Measurements from ENCODE around the gene TCP1. TPM values are rescaled to one million over a fixed set of nuclear protein-coding genes. Genes with fewer than 3 reads are reported as not detected.

Gene TCP1
- total RNA-seq, 1 experiment from 2014 or later = 528 TPM

DNA sequence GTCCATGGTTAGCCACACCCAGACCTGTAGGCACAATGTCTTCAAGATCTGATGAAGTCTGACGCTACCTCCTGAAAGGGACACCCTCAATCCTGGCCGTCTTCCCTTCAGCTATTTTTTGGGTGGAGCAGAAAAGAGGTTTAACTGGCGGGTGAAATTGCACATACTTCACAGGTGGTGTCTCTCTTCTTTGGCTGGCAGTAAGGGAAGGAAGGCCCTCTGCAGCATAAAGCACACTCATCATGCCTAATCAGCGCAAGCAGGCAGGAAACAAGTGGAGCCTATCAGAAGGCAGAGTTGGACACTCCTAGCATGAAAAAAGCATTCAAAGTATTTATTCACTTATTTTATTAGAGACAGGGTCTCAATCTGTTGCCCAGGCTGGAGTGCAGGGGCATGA is 43.5 kb upstream of the TCP1 start:
- TF ChIP-seq CTCF (conservative IDR thresholded peaks at IDR 0.05; ENCODE audit: low read depth, low read length) = no peak
- TF ChIP-seq EZH2 (IDR thresholded peaks at IDR 0.05; ENCODE audit: borderline replicate concordance, low read depth, low read length, poor library complexity, severe bottlenecking) = no peak
- no peak for DNase-seq (ENCODE audit: low spot score)
- Histone ChIP-seq H3K27ac (ENCODE audit: low read depth, low read length, poor library complexity, severe bottlenecking) (no peak overlapping the region), H3K36me3 (ENCODE audit: insufficient read depth, low read length, poor library complexity, severe bottlenecking) (no peaks in the 10 kb centered on the region), H3K9me3 (ENCODE audit: low read depth, low read length, poor library complexity, severe bottlenecking) (no peaks in the 10 kb centered on the region), H3K27me3 (replicated peaks; ENCODE audit: insufficient read depth, low read depth, low read length, poor library complexity) (no peaks in the 10 kb centered on the region), H3K4me1 (ENCODE audit: insufficient read depth, low read length, poor library complexity, severe bottlenecking) (peaks cover 27% of the 10 kb centered on the region), H3K4me3 (ENCODE audit: low read depth, low read length, poor library complexity, severe bottlenecking) (no peak overlapping the region)
- intact Hi-C loops (cut with micrococcal nuclease; ENCODE audit: unreplicated experiment) = no loop called here
- BruUV-seq (replicated peaks) = no TSS peak
- CTCF ChIA-PET = no interaction called here
- POLR2A ChIA-PET (ENCODE audit: low non-redundant PET) = no interaction called here

DNA sequence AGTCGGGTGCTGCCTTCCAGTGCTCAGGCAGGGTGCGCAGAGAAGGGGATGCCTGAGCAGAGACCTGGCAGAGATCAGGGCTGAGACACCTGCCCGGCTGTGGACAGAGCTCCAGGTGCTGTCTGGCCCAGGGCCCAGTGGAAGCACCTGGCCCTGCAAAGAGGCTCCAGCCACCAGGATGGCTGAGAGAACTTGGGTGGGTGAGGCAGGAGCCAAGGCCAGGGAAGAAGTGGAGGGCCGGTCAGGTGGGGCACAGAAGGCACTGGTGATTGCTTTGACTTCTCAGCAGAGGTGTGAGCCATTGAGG is 41.9 kb upstream of the TCP1 start:
- H3K27me3 ChIP-seq (replicated peaks; ENCODE audit: insufficient read depth, low read depth, low read length, poor library complexity) = no peaks in the 10 kb centered on the region
- TF ChIP-seq CTCF (conservative IDR thresholded peaks at IDR 0.05; ENCODE audit: low read depth, low read length) (no peak), EZH2 (IDR thresholded peaks at IDR 0.05; ENCODE audit: borderline replicate concordance, low read depth, low read length, poor library complexity, severe bottlenecking) (no peak)
- no peaks in the 10 kb centered on the region for H3K9me3 ChIP-seq (ENCODE audit: low read depth, low read length, poor library complexity, severe bottlenecking)
- intact Hi-C loops (cut with micrococcal nuclease; ENCODE audit: unreplicated experiment) = no loop called here
- H3K4me1 ChIP-seq (ENCODE audit: insufficient read depth, low read length, poor library complexity, severe bottlenecking) = peaks cover 27% of the 10 kb centered on the region
- POLR2A ChIA-PET (ENCODE audit: low non-redundant PET) = no interaction called here
- no peak for DNase-seq (ENCODE audit: low spot score)
- H3K36me3 ChIP-seq (ENCODE audit: insufficient read depth, low read length, poor library complexity, severe bottlenecking) = no peaks in the 10 kb centered on the region
- no TSS peak for BruUV-seq (replicated peaks)
- CTCF ChIA-PET = no interaction called here
- no peak overlapping the region for H3K4me3 ChIP-seq (ENCODE audit: low read depth, low read length, poor library complexity, severe bottlenecking)
- no peak overlapping the region for H3K27ac ChIP-seq (ENCODE audit: low read depth, low read length, poor library complexity, severe bottlenecking)

DNA sequence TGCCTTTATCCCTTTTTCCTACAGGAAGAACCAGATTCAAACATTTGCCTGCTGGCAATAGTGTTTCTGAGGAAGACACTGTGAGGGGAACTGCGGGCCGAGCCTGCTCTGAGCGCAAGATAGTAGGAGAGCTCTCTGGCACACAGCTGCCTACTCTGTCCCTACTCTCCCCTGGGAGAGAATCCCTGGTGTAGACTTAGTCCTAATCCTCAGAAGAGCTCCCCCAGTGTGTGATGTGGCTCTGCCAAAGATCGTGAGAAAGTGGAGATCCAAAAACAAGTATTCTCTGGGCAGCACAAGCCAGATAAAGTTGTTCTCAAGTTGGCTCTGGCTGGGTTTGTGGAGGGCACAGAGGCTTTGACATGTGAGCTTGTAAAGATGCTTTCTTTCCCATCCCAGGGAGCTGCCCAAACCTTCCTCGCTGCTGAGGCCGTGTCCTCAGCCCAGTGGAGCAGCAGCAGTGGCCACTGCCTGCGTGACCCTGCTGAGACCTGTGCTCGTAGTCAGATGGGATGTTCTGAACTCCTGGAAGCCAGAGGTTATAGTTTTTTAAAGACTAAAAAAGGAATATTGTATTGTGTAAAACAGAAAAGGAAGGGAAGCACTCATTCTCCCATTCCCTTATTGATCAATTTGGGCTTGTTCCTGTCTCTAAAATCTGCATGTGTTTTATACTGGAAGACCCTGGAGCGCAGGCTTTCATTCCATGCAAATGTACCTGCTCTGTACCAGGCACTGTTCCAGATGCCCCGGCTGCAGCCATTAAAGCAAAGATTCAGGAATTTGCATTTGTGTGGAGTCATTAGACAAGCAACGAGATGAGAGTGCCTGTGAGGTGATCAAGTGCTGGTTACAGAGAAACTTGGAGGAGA is 41.3 kb upstream of the TCP1 start:
- Histone ChIP-seq H3K9me3 (ENCODE audit: low read depth, low read length, poor library complexity, severe bottlenecking) (no peaks in the 10 kb centered on the region), H3K27ac (ENCODE audit: low read depth, low read length, poor library complexity, severe bottlenecking) (peak overlapping the region; percentile 57), H3K4me1 (ENCODE audit: insufficient read depth, low read length, poor library complexity, severe bottlenecking) (peaks cover 27% of the 10 kb centered on the region), H3K36me3 (ENCODE audit: insufficient read depth, low read length, poor library complexity, severe bottlenecking) (no peaks in the 10 kb centered on the region), H3K27me3 (replicated peaks; ENCODE audit: insufficient read depth, low read depth, low read length, poor library complexity) (no peaks in the 10 kb centered on the region), H3K4me3 (ENCODE audit: low read depth, low read length, poor library complexity, severe bottlenecking) (no peak overlapping the region)
- DNase-seq (ENCODE audit: low spot score) = peak; percentile 52
- ChIA-PET POLR2A (ENCODE audit: low non-redundant PET) (no interaction called here), CTCF (no interaction called here)
- TF ChIP-seq CTCF (conservative IDR thresholded peaks at IDR 0.05; ENCODE audit: low read depth, low read length) (no peak), EZH2 (IDR thresholded peaks at IDR 0.05; ENCODE audit: borderline replicate concordance, low read depth, low read length, poor library complexity, severe bottlenecking) (no peak)
- BruUV-seq (replicated peaks) = no TSS peak
- intact Hi-C loops (cut with micrococcal nuclease; ENCODE audit: unreplicated experiment) = no loop called here
